B cell (primary cell): ENCODE measurements around the gene SHMT2. TPM values are rescaled to one million over a fixed set of nuclear protein-coding genes. Genes with fewer than 3 reads are reported as not detected.

Experiments
- ATAC-seq: fragments of 200-7000 bp; cut with Tn5 transposase; one replicate; pipeline ENCODE4 v1.10.0; 2021; ENCODE audit warnings: low read depth, mild to moderate bottlenecking, moderate number of reproducible peaks, moderate library complexity
- CTCF ChIA-PET: fragments of 350-600 bp; sonication (Branson Sonifier 250); formaldehyde crosslinking; loops from one replicate; lab custom pipeline; 2021; ENCODE audit warnings: antibody characterized with exemption, inconsistent platforms; lab: Charles Lee
- POLR2A ChIA-PET: fragments of 350-600 bp; sonication (Branson Sonifier 250); formaldehyde crosslinking; loops from one replicate; lab custom pipeline; 2021; ENCODE audit warnings: antibody characterized with exemption; lab: Charles Lee
- DNase-seq: peaks from one replicate; pipeline ENCODE4 v3.0.0; 2013
- H2AFZ ChIP-seq: 2 replicates; pipeline ENCODE4 v1.6.1; 2012; ENCODE audit warnings: mild to moderate bottlenecking, low read depth, low read length; ENCODE audit not compliant: insufficient read depth, poor library complexity, severe bottlenecking
- H3K27ac ChIP-seq, 2 donors: 1 replicate in 1 of 2; 2 replicates in 1 of 2; pipeline ENCODE4 v1.5.1; 2012 to 2013; ENCODE audit warnings: low read length in 2 of 2, mild to moderate bottlenecking in 2 of 2, moderate library complexity in 1 of 2
- H3K27me3 ChIP-seq, 4 experiments: fragments of 200-600 bp in 1 of 4; sonication (generic) in 1 of 4; replicated peaks in 1 of 4; 1 replicate in 2 of 4; 2 replicates in 2 of 4; pipeline versions ENCODE4 v1.6.1 to v1.7.0; 2013 to 2016; ENCODE audit warnings: low read length in 3 of 4, mild to moderate bottlenecking in 2 of 4, mixed read lengths in 1 of 4, moderate library complexity in 1 of 4; ENCODE audit not compliant: insufficient read depth in 4 of 4, control insufficient read depth in 3 of 4; ENCODE audit errors: control extremely low read depth in 1 of 4
- H3K36me3 ChIP-seq, 2 experiments: replicated peaks in 1 of 2; 1 replicate in 1 of 2; 2 replicates in 1 of 2; pipeline versions ENCODE4 v1.6.1 to v1.7.1; 2013; ENCODE audit warnings: low read length in 1 of 2; ENCODE audit not compliant: insufficient read depth in 2 of 2, control insufficient read depth in 1 of 2; ENCODE audit errors: control extremely low read depth in 1 of 2, extremely low read depth in 1 of 2
- H3K4me1 ChIP-seq, 2 donors: fragments of 200-600 bp in 1 of 2; sonication (generic) in 1 of 2; 1 replicate in 1 of 2; 2 replicates in 1 of 2; pipeline versions ENCODE4 v1.5.1 to v1.6.1; 2013 to 2017; ENCODE audit warnings: low read length in 2 of 2; ENCODE audit not compliant: control insufficient read depth in 2 of 2, insufficient read depth in 2 of 2
- H3K4me2 ChIP-seq: replicated peaks from 2 replicates; pipeline ENCODE3; 2012; ENCODE audit warnings: mild to moderate bottlenecking, low read depth, low read length; ENCODE audit not compliant: poor library complexity, severe bottlenecking
- H3K4me3 ChIP-seq, 5 experiments: fragments of 200-600 bp in 1 of 5; sonication (generic) in 1 of 5; 1 replicate in 3 of 5; 2 replicates in 2 of 5; pipeline versions ENCODE4 v1.5.1 to v1.7.0; 2011 to 2016; ENCODE audit warnings: low read length in 4 of 5, mild to moderate bottlenecking in 4 of 5, low read depth in 2 of 5, control low read depth in 1 of 5, moderate library complexity in 1 of 5; ENCODE audit not compliant: insufficient read depth in 1 of 5; ENCODE audit errors: control extremely low read depth in 1 of 5, extremely low read depth in 1 of 5
- H3K79me2 ChIP-seq: fragments of 200-600 bp; sonication (generic); one replicate; pipeline ENCODE4 v1.6.0; 2016; ENCODE audit warnings: low read length; ENCODE audit not compliant: control insufficient read depth, insufficient read depth
- H3K9ac ChIP-seq: fragments of 200-600 bp; sonication (generic); 2 replicates; pipeline ENCODE4 v1.6.1; 2017; ENCODE audit warnings: mild to moderate bottlenecking, low read length, moderate library complexity
- H3K9me3 ChIP-seq, 3 donors: one replicate each; pipeline versions ENCODE4 v1.6.1 to v1.7.1; 2013; ENCODE audit warnings: low read length in 2 of 3; ENCODE audit not compliant: control insufficient read depth in 2 of 3, insufficient read depth in 1 of 3; ENCODE audit errors: control extremely low read depth in 1 of 3
- H4K20me1 ChIP-seq: 2 replicates; pipeline ENCODE4 v1.6.0; 2012; ENCODE audit warnings: mild to moderate bottlenecking, low read length; ENCODE audit not compliant: insufficient read depth, control insufficient read depth, poor library complexity, severe bottlenecking
- H3K27ac Mint-ChIP-seq: one replicate; pipeline ENCODE4 v1.8.0; 2021; ENCODE audit warnings: mixed read lengths
- H3K27me3 Mint-ChIP-seq: one replicate; pipeline ENCODE4 v1.8.0; 2021; ENCODE audit warnings: mixed read lengths
- H3K4me1 Mint-ChIP-seq: one replicate; pipeline ENCODE4 v1.8.0; 2021; ENCODE audit warnings: mixed read lengths
- H3K4me3 Mint-ChIP-seq: one replicate; pipeline ENCODE4 v1.8.0; 2021; ENCODE audit warnings: mixed read lengths
- H3K9me3 Mint-ChIP-seq: one replicate; pipeline ENCODE4 v1.8.0; 2022; ENCODE audit warnings: mixed read lengths; ENCODE audit not compliant: insufficient read depth
- EZH2 ChIP-seq: IDR thresholded peaks from 2 replicates; pipeline ENCODE4 v1.6.1; 2012; ENCODE audit warnings: borderline replicate concordance, low read depth, mild to moderate bottlenecking, moderate library complexity, low read length; ENCODE audit not compliant: insufficient read depth, poor library complexity, severe bottlenecking
- WGBS: methylation state at CpG from one replicate; pipeline ENCODE4 v1.1.5; 2013; ENCODE audit warnings: missing lambda C conversion rate; ENCODE audit not compliant: insufficient coverage; 5-methylcytosine and 5-hydroxymethylcytosine counted together
- intact Hi-C: fragments of 100-400 bp; cut with micrococcal nuclease; formaldehyde crosslinking; loops from one replicate; pipeline ENCODE4 v1.10.0; 2022
- polyA plus RNA-seq: library from polyadenylated mRNA; depleted of rRNA; stranded (reverse); fragments of >200 nt; gene quantifications from 2 replicates; pipeline ENCODE4 v1.2.3, GENCODE V29; 2012
- total RNA-seq, 2 donors: library from RNA; stranded (reverse); fragments of 120-200 nt in 1 of 2; gene quantifications; 1 replicate in 1 of 2; 2 replicates in 1 of 2; pipeline versions ENCODE4 v1.2.3 to v1.2.4, GENCODE V29; 2013 to 2022
- TF ChIP-seq, protein P1 (sequence below): fragments of 200-600 bp; IDR thresholded peaks from one replicate; pipeline ENCODE4 v1.8.0; 2022; ENCODE audit warnings: antibody characterized with exemption, mild to moderate bottlenecking

SHMT2 gene
- total and polyA plus RNA-seq, 2 donors (not counting 1 experiment from before 2014, with no cell fraction given) = 166 to 236 TPM

- Histone ChIP-seq H3K27me3 (no peaks in the 10 kb centered on the region), H3K4me3 (no peak overlapping the region), H3K79me2 (no peaks in the 10 kb centered on the region), H3K4me2 (no peak overlapping the region), H3K9me3 (no peaks in the 10 kb centered on the region), H4K20me1 (no peaks in the 10 kb centered on the region), H3K36me3 (no peaks in the 10 kb centered on the region), H3K27ac (no peak overlapping the region), H2AFZ (no peak overlapping the region), H3K4me1 (no peaks in the 10 kb centered on the region), H3K9ac (no peak overlapping the region)
- H3K27ac Mint-ChIP-seq = no peak overlapping the region
- WGBS = 96% methylated on average over 17 of the region's 17 CpGs
- intact Hi-C loops = no loop called here
- no peak for ATAC-seq
- TF ChIP-seq EZH2 = no peak
- TF ChIP-seq, protein P1, sequence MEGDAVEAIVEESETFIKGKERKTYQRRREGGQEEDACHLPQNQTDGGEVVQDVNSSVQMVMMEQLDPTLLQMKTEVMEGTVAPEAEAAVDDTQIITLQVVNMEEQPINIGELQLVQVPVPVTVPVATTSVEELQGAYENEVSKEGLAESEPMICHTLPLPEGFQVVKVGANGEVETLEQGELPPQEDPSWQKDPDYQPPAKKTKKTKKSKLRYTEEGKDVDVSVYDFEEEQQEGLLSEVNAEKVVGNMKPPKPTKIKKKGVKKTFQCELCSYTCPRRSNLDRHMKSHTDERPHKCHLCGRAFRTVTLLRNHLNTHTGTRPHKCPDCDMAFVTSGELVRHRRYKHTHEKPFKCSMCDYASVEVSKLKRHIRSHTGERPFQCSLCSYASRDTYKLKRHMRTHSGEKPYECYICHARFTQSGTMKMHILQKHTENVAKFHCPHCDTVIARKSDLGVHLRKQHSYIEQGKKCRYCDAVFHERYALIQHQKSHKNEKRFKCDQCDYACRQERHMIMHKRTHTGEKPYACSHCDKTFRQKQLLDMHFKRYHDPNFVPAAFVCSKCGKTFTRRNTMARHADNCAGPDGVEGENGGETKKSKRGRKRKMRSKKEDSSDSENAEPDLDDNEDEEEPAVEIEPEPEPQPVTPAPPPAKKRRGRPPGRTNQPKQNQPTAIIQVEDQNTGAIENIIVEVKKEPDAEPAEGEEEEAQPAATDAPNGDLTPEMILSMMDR = no peak
- DNase-seq = no peak
- POLR2A ChIA-PET = interaction anchor here (0.6 kb wide), 1 partner anchor 8 kb away, joined by 3 read pairs; no protein-coding TSS in a partner anchor
- no peaks in the 10 kb centered on the region for H3K9me3 Mint-ChIP-seq
- no peaks in the 10 kb centered on the region for H3K4me1 Mint-ChIP-seq
- CTCF ChIA-PET = interaction anchor here (1.8 kb wide), 1 partner anchor 15 kb away, joined by 5 read pairs; no protein-coding TSS in a partner anchor
- H3K4me3 Mint-ChIP-seq = no peak overlapping the region
- H3K27me3 Mint-ChIP-seq = no peaks in the 10 kb centered on the region
Measured at GRCh38 chr12:57198329-57198728, 31.2 kb upstream of the SHMT2 start.

DNA sequence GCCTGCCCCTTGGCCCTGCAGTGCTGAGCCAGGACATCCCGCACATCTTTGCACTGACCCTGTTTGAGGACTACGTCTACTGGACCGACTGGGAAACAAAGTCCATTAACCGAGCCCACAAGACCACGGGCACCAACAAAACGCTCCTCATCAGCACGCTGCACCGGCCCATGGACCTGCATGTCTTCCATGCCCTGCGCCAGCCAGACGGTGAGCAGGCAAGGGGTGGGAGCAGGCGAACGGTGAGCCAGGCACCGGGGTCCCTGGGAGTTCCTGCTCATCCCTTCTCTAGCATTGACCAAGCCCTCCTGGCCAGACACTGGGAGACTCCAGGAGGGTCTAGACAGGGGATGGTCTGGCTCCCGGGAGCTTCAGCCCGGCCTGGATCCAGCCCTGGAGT lies 30.3 kb upstream of the SHMT2 start:
- DNase-seq = no peak
- H3K27ac ChIP-seq = no peak overlapping the region
- Mint-ChIP-seq H3K4me3 (no peak overlapping the region), H3K27ac (no peak overlapping the region), H3K4me1 (no peaks in the 10 kb centered on the region), H3K9me3 (no peaks in the 10 kb centered on the region), H3K27me3 (no peaks in the 10 kb centered on the region)
- H3K4me2 ChIP-seq = no peak overlapping the region
- H3K9me3 ChIP-seq = no peaks in the 10 kb centered on the region
- no peak overlapping the region for H3K9ac ChIP-seq
- intact Hi-C loops = no loop called here
- no peaks in the 10 kb centered on the region for H3K4me1 ChIP-seq
- TF ChIP-seq EZH2 = no peak
- TF ChIP-seq, protein P1 = no peak
- no peaks in the 10 kb centered on the region for H3K36me3 ChIP-seq
- ChIA-PET CTCF (no interaction called here), POLR2A (no interaction called here)
- WGBS = 90% methylated on average over 14 of the region's 15 CpGs
- no peaks in the 10 kb centered on the region for H3K27me3 ChIP-seq
- ATAC-seq = no peak
- no peaks in the 10 kb centered on the region for H3K79me2 ChIP-seq
- no peaks in the 10 kb centered on the region for H4K20me1 ChIP-seq
- H3K4me3 ChIP-seq = no peak overlapping the region
- no peak overlapping the region for H2AFZ ChIP-seq
